HG03469 (cell line): Measurements from ENCODE around the gene DNAJC7.

Experiments
- ATAC-seq: cut with Tn5 transposase; IDR thresholded peaks from one replicate; pipeline ENCODE4 v1.9.1; 2021; ENCODE audit warnings: mild to moderate bottlenecking, moderate library complexity, moderate number of reproducible peaks; ENCODE audit not compliant: unreplicated experiment

DNAJC7 gene, protein sequence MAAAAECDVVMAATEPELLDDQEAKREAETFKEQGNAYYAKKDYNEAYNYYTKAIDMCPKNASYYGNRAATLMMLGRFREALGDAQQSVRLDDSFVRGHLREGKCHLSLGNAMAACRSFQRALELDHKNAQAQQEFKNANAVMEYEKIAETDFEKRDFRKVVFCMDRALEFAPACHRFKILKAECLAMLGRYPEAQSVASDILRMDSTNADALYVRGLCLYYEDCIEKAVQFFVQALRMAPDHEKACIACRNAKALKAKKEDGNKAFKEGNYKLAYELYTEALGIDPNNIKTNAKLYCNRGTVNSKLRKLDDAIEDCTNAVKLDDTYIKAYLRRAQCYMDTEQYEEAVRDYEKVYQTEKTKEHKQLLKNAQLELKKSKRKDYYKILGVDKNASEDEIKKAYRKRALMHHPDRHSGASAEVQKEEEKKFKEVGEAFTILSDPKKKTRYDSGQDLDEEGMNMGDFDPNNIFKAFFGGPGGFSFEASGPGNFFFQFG

DNA sequence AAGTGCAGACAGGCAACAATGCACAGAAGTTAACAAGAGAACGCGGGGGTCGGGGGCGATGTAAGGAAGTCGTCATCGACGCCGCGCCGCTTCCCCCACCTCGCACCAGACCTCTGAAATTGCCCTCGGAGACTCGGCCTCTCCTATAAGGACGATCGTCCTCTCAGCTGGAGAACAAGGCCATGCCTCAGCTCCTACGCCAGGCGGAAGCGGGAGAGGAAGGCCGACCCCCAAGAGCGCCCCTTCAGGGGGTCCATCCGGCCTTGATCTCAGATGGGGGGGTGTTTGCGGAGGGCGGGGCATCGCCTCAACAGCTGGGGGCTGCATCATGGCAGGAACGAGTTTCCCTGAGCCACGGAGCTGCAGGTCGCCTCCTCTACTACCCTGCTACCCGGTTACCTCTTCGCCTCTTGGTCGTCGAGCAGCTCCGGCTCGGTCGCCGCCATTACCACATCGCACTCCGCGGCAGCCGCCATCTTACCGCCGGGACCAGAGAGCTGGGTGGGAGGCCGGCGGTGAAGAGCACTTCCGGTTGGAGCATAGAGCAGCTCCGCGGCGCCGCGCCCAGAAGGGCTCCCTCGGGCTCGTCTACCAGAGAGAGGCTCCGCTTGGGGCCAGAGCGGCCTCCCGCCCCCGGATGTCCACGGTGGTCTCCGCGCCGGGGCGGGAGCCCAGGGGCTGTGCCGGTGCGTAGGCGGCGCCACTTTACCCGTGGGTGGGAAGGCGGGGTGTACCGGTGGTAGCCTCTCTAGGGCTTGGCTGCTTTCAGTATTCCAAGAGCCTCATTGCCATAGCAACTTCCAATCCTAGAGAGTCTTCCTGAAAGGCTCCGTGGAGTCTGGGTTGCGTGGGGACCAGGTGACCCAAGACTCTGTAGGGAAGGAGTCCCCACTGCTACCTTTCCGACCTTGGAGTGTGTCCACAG, at the start of gene DNAJC7:
Gene DNAJC7, minus strand, starts transcription at position 499 of the 925 bp plus-strand sequence. Its CDS starts 23 bp downstream, at position 476.
- ATAC-seq, result peak; percentile 68

DNA sequence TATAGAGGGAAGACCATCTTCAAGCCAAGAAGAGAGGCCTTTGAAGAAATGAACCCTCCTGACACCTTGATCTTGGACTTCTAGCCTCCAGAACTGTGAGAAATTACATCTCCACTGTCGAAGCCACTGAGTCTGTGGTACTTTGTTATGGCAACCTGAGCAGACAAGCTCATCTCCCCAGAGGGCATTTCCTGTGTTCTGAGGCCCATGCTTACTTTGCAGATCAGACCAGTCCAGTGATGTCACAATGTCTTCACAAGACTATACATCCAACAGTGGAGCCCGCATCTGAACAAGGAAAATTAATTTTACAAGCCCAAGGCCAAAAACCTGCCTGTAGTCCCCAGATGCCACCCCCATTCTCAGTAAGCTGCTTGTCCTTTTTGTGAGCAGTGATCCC, 48.0 kb upstream of the DNAJC7 start:
- ATAC-seq, result no peak

DNA sequence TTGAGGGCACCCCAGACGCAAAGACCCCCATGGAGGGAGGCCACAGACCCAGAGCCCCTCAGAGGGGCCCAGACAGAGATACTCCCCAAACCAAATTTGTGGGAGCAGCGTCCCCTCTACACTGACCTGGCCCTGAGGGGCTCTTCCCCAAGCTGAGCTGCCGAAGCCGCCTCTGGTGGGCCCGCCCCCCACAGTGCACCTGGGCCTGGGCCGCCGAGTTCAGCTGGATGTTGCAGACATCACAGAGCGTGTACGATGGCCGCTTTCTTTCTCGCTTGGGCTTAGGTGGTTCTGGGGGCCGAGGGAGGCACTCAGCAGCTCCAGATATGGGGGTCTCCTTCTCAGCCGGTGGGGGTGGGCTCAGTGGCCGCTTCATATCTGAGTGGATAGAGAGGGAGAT, 45.4 kb upstream of the DNAJC7 start:
- no peak for ATAC-seq

DNA sequence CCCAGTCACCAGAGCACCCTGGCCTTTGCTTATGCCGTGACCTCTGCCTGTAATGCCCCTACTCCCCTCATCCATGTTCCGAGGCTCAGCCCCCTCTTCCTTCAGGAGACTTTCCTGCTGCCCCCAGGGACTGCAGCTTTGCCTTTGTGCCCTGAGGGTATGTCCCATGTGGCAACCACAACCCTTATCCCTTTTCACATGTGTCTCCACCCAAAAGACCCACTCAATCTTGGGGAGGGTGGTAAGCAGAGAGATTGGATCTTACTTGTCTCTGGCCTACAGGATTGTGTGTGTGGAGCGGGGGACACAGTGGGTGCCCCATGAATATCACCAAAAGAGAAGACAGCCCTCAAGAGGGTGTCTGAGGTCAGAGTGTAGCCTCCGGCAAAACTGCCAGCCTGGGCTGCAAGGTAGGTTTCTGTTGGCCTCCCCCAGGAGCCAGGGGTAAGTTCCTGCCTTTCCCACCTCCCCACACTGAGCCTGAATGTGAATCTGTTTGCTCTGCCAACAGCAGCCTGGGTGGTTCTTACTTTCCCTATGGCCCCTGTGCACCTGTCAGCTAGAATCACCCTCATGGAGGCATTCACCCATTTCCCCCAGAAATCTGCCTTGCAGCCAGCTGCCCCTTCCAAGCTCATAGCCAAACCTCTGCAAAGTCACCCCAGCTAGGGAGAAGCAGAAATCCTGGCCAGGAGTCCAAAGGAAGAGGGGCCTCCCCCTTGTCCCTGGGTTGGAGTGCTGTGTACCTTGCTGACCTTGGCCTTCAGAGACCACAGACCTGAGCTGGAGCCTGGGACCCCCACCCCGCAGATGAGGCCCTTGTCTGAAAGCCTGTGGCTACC, 44.6 kb upstream of the DNAJC7 start:
- ATAC-seq, result no peak

DNA sequence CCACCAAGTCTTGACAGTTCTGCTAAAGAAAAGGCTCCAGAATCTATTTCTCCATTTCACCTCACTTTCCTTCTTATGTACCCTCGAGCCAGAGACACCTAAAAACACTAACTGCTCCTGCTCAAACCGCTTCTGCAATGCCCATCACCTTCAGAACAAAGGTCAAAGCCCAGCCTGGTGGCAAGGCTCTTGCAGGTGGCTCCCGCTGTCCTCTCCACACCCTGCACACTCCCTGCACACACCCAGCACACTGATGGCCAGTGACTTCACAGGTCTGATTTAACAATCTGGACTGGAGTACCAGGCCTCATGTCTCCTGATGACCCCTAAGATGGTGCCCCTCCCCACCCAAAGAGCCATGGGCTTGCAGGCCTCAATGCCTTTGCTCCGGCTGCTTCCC, 43.0 kb upstream of the DNAJC7 start:
- no peak for ATAC-seq

DNA sequence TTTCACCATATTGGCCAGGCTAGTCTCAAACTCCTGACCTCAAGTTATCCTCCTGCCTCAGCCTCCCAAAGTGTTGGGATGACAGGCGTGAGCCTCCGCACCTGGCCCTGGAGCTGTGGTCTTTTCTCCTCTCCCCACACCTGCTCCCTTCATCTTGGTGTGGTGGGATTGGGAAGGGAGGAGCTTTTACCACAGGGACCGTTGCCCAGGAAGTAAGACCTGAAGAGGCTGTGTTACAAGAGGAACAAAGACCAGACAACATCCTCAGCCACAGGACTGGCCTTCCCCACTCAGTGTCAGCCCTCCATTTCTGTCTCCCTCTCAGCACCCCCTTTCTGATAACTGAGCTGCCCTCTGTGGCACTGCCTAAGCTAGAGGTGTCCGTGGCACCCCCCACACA, 42.6 kb upstream of the DNAJC7 start:
- ATAC-seq, result no peak

DNA sequence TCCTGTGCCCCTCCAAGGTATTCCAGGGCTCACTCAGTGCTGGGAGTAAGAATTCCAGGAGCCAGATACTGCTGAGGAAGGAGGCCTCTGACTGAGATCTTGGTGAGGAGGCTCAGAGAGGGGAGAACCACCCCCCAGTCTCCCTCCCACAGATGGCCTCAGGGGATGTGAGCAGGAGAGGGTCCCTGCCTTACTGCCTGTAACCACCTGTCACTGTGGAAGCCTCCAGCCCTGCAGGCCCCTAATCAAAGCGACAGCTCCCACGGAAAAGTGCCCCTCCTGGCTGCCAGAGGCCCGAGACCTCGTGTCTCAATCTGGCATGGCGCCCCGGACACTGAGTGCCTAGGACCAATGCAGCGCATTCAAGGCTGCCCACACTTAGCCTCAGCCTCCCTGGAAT, 40.8 kb upstream of the DNAJC7 start:
- ATAC-seq, result no peak

DNA sequence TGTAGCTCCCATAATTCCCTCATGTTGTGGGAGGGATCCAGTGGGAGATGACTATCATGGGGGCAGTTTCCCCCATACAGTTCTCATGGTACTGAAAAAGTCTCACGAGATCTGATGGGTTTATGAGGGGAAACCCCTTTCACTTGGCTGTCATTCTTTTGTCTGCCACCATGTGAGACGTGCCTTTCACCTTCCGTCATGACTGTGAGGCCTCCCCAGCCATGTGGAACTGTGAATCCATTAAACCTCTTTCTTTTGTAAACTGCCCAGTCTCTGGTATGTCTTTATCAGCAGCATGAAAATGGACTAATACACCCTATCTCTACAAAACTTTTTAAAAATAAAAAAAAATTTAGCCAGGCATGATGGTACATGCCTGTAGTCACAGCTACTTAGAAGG, 39.4 kb upstream of the DNAJC7 start:
- no peak for ATAC-seq

DNA sequence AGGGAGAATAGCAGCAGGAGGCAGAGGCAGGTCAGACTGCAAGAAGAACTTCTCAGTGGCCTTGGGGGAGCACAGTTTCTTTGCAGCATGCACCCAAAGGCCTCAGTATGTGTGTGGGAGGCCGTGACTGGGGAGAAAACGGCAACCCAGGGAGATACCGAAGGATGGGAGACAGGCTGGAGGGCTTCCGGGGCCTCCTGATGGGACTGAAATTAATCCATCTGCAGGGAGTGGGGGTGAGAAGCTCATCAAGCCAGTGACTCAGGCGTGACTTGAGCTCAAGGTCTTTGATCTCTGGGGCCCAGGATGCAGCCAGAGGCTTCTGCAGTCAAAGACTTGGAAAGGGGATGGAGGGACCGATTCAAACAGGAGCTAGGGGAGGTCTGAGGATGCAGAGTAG, 38.3 kb upstream of the DNAJC7 start:
- ATAC-seq, result no peak

DNA sequence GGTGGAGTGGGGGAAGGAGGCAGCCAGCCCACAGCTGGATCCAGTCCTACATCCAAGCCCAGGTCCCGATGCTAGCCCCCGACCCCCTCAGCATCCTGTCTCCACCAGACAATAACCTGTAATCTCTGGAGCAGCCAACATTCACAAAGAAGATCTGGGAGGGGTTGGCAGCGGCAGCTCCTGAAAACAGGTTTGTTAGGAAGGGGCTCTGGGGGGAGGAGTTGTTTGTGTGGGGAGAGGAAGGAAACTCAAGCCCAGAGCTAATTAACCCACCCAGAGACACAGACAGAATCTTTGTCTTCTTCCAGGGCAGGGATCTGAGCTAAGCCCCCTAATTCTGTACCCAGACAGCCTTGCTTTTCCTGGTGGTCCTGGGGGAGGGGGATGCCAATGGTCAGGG, 37.8 kb upstream of the DNAJC7 start:
- no peak for ATAC-seq

DNA sequence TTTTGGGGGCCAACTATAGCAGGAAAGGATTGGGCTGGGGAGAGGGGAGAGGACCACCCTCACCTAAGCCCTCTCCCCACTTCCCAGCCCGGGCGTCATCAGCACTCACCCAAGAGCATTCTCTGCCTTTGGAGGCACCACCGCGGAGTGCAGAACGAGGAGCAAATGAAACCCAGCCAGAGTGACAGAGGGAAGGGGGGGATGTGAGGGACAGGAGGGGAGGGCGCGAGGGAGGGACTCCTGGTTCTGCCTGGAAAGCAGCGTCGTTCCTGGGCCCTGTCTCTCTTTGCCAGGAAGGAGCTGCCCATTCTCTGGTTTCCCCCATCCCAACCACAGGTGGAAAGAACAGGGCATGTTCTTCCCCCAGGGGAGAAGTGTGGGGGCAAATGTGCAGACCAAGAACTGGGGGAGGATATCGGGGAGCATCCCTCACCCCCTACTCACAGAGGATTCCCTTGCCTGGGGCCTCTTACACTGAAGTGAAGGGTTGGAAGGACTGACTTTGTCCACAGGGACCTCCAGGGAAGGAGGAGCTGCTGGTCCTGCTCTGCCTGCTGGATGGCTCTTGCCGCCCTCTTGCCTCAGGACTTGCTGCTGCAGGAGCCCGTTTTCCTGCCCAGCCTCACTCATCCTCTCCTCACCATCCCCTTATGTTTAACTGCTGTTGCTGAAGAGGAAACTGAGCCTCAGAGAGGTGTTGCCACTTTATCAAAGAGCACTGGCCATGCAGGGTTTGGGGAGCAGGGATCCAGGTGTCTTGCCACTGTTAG, 36.7 kb upstream of the DNAJC7 start:
- ATAC-seq, result no peak

DNA sequence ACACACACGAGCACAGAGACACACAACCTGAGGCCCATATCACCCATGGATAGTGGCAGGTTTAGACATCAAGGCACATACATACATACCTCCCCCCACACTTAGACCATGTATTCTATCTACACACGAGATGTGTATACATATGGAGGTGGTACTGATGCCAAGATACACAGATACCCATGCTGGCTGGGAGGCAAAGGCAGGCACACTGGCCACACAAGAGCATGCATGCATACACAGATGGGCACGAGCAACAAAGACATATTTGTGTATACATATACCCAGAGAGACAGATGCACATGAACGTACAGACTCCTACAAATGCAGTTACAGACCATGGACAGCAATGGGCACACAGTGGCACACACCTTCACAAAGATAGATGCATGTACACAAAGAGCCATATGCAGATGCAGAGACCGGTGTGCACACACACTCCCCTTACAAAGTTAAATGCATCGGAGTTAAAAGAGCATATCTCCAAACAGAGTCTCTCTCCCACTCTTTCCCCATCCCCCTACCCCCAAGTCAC, 35.2 kb upstream of the DNAJC7 start:
- ATAC-seq, result no peak

DNA sequence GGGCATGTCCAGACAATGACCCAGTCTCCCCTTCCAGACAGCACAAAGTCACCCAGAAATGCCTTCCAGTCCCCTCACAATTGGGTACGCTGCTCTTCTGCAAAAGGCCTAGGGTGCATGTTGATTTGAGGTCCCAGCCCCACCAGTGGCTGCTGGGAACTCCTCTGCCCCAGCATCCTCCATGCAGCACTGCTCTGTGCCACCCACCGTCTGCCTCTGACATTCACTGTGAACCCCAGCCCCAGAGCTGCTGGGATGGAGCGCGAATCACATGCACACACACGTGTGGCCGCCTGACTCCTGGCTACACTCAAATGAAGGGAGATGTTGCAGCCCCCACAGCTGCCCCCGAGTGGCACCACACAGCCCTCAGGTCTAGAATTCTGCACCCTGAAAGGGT, 34.4 kb upstream of the DNAJC7 start:
- no peak for ATAC-seq

DNA sequence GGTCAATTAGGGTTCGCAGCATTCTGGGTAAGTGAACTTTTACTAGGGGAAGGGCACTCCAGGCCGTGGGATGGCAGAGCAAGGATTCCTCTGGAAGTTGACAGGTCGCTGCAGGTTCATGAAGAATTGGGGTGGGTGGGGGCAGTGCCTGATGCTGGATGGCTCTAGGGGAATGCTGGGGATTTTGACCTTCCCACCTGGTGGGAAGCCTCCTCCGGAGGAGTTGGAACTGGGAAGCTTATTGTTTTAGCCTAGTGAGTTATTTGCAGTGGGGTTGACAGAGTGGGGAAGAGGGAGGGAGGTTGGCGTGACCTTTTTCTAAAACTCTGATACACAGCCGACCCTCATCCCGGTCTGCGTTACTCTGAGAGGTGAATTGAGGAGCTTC, 33.8 kb upstream of the DNAJC7 start:
- no peak for ATAC-seq

DNA sequence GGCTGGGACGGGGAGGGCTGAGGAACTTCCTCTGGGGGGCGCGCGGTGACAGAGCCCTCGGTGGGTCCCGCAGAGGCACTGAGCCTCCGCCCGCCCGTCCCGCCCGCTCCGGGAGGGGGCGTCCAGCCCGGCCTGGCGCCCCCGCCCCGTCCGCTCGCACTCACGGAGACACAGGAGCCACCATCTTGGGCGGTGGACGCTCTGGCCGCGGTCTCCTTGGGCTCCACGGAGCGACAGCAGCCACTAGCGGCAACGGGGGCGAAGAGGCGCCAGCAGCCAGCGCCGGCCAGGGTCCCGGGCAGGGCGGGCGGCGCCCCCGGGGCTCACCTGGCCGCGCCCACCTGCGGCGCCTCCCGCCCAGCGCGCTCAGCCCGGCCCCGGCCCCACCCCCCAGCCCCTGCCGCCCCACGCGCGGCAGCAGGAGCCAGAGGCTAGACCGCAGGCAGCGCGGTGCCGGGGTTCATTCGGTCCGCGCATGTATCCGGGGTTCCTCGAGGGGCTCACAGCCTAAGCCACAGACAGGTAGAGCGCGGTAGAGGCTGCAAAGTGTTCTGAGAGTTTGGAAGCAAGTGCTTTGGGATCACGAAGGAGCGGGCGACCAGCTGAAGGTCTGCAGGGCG, 33.3 kb upstream of the DNAJC7 start, which contains the start of gene C17orf113:
Gene C17orf113, minus strand, starts transcription at position 209 of the 620 bp plus-strand sequence. CDS start 7,225 bp downstream, outside the sequence.
- no peak for ATAC-seq

DNA sequence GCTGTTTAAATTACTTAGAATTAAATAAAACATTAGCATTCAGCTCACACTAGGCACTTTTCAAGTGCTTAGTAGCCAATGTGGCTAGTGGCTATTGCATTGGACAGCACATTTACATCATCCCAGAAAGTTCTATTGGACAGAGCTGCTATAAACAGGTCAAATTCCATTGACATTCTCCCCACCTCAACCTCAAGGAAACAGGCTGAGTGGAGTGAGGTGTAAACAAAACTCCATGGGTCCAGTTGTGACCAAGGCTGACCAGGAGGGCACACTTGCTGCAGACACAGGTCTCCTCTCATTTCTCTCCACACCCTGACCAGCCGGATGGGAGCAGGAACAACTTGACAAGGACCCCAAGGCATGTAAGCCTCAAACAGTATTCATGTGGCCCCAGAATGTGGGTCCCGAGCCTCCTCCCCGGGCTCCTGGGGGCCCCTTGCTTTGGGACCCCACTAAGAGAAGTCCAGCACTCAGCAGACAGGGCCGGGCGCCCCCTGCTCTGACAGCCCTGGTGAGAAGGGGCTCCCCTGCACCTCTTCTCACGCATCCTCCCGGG, 32.7 kb upstream of the DNAJC7 start:
- ATAC-seq, result no peak

DNA sequence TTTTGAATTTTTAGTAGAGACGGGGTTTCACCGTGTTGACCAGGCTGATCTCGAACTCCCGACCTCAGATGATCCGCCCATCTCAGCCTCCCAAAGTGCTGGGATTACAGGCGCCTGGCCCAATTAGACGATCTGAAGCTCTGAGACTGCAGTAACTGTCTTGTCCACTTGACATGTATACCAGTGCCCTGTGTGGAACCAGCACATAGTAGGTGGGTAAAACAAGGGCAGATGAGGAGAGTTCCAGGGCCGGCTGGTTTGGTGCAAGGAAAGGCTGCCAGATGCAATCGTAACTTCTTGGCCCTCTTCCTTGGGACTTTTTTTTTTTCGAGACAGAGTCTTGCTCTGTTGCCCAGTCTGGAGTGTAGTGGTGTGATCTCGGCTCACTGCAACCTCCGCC, 30.1 kb upstream of the DNAJC7 start:
- ATAC-seq, result no peak

DNA sequence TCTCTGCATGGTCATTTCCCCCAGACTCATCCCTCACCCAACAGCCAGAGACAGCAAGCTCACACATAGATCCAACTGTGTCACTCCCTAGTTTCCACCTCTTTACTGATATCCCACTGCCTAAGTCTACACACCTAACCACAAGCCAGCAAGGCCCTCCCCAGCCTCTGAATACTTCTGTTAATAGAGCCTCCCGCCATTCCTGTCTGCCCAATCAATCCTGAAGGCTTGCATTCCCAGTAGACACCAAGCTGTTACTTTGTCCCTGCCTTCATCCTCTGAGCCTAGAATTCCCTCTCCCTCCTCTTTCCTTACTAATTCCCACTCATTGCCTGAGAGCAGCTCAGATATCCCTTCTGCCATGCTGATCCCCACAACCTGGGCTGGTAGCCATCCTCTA, 28.5 kb upstream of the DNAJC7 start:
- ATAC-seq, result no peak
